Heart left ventricle (tissue), 13 donors: ENCODE data around the gene WNT7B.

Experiments used
- POLR2A ChIP-seq, 2 donors: fragments of 450-650 bp; IDR thresholded peaks; one replicate each; pipeline ENCODE4 v1.6.1; 2017; ENCODE audit warnings: antibody characterized with exemption in 2 of 2, mild to moderate bottlenecking in 2 of 2, moderate library complexity in 2 of 2
- TF ChIP-seq, protein P1 (sequence below), 12 donors: fragments of 200-600 bp; sonication (generic) in 4 of 12; IDR thresholded peaks; one replicate each; pipeline versions ENCODE4 v1.5.0 to v1.8.0; 2018 to 2022; ENCODE audit warnings: antibody characterized with exemption in 12 of 12, mild to moderate bottlenecking in 5 of 12
- donor health status: ischemic (EF 13 %, LVEDD 7.1; RV severe dilation, severe dysfunction).
- donor health status: DM: no; HTN: yes; CAD: no.
- donor health status: DM: no; HTN: no; CAD: no.
- donor health status: ischemic (EF 25% LVEDD 6.9; RV normal size, moderate dysfunction).
- donor health status: ischemic (EF 25% LVEDD 5.7; RV mildly dilated, moderate dysfunction).
- donor health status: ischemic (EF 35%, LVEDD 5.7; RV mildly dilated, moderate dysfunction).
- donor health status: nonischemic (EF 11% LVEDD 7.7; RV severe dilation, severe dysfunction).
- donor health status: DM: yes; HTN: yes; CAD: no.
- donor health status: PGD.
- donor health status: ischemic (EF 29% LVEDD 5.4; RV normal size, mild dysfunction).
- donor health status: nonischemic (EF 23%, LVEDD 6.1; RV moderate dilation, normal function).

DNA sequence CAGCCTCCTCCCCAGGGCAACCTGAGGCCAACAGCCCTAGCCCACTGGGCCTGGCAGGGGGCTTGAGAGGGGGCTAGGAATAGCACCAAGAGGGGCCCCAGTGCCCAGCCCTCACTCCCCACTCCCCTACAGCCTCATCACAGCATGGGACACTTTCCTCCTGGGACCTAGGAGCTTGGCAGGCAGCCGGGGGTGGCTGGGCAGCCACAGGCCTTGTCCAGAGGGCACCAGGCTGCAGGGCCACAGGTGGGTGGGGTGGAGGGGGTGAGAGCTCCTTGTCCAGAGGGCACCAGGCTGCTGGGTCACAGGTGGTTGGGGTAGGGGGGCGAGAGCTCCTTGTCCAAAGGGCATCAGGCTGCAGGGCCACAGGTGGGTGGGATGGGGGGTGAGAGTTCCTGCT, 61.8 kb downstream of the WNT7B start:
- TF ChIP-seq, protein P1, sequence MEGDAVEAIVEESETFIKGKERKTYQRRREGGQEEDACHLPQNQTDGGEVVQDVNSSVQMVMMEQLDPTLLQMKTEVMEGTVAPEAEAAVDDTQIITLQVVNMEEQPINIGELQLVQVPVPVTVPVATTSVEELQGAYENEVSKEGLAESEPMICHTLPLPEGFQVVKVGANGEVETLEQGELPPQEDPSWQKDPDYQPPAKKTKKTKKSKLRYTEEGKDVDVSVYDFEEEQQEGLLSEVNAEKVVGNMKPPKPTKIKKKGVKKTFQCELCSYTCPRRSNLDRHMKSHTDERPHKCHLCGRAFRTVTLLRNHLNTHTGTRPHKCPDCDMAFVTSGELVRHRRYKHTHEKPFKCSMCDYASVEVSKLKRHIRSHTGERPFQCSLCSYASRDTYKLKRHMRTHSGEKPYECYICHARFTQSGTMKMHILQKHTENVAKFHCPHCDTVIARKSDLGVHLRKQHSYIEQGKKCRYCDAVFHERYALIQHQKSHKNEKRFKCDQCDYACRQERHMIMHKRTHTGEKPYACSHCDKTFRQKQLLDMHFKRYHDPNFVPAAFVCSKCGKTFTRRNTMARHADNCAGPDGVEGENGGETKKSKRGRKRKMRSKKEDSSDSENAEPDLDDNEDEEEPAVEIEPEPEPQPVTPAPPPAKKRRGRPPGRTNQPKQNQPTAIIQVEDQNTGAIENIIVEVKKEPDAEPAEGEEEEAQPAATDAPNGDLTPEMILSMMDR (IDR thresholded peaks at IDR 0.05), result no peak
- TF ChIP-seq POLR2A (IDR thresholded peaks at IDR 0.05), result no peak
